Colonic mucosa (tissue), 4 donors: Measurements from ENCODE around the gene PREX1. TPM values are rescaled to one million over a fixed set of nuclear protein-coding genes. Genes with fewer than 3 reads are reported as not detected.

Experiments used
- DNase-seq: peaks from one replicate; pipeline ENCODE4 v3.0.0-alpha.2; 2020
- H3K27ac ChIP-seq: fragments of 200-600 bp; one replicate; pipeline ENCODE4 v1.8.0; 2021
- H3K27me3 ChIP-seq: fragments of 200-600 bp; one replicate; pipeline ENCODE4 v1.8.0; 2021
- H3K36me3 ChIP-seq: fragments of 200-600 bp; one replicate; pipeline ENCODE4 v1.8.0; 2021
- H3K4me1 ChIP-seq: fragments of 200-600 bp; one replicate; pipeline ENCODE4 v1.8.0; 2021; ENCODE audit warnings: mild to moderate bottlenecking
- H3K4me3 ChIP-seq: fragments of 200-600 bp; one replicate; pipeline ENCODE4 v1.8.0; 2021
- H3K9ac ChIP-seq, 2 donors: one replicate each; pipeline ENCODE4 v1.7.0; 2013; ENCODE audit warnings: control low read depth in 2 of 2, low read depth in 2 of 2, low read length in 2 of 2
- H3K9me3 ChIP-seq: fragments of 200-600 bp; one replicate; pipeline ENCODE4 v1.8.0; 2021
- intact Hi-C: fragments of 100-400 bp; cut with DNase I; formaldehyde crosslinking; loops from one replicate; pipeline ENCODE4 v1.14.1; 2022
- total RNA-seq, 2 donors: library from RNA; stranded (reverse); fragmentation: NEBNext Ultra II Directional in 1 of 2; extraction: Animal tissue kit (Norgen Biotek cat#: 25700) in 1 of 2; gene quantifications; one replicate each; pipeline ENCODE4 v1.2.1, GENCODE V29; 2021
- TF ChIP-seq, protein P1 (sequence below): fragments of 200-600 bp; IDR thresholded peaks from one replicate; pipeline ENCODE4 v1.8.0; 2022; ENCODE audit warnings: antibody characterized with exemption, mild to moderate bottlenecking
- donor health status: healthy.
- donor health status: DM: no; HTN: no; CAD: no.
- donor health status: DM: no; HTN: no; CAD: no.

The PREX1 gene
- total RNA-seq, 2 donors from 2014 or later, result 7.2 to 24.6 TPM

GRCh38 chr20:48662711-48663110, 165.1 kb downstream of the PREX1 start:
- DNase-seq, result no peak

DNA sequence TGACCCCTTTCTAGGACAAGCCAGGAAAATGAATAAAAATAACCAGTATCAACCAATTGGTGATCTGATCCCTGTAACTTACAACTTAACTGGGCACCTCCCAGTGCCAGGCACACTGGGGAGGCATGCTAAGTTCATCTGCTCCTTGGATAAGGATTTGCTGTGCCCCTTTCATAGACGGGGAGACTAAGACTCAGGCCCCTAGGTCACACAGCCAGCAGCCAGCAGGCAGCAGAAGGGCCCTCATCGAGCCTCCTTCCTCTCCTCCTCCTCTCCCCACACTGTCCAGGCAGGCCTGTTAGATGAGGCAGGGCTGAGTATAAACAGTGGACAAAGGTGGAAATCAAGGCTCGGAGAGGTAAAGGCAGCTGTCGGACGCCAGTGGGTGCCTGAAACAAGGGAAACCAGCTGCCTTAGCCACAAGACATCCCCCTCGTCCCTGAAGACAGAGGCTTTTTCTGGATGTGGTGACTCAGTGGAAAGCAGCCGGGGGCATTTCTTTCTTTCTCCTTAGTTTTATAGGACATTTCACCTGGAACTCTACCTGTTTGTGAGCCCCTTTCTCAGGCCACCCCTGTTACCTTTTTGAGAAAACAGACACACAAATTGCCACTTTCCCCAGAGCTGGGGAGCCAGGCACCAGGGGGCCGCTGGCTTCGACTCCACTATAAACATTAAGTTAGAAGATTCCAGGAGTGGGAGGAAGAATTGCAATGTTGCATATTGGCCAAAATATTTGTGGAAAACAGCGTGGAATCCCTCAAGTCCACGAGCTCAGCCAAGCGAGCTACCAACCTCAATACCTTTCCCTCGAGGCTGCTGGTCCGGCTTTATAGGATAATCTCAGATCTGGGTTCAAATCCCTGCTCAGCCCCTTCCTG, 166.0 kb downstream of the PREX1 start:
- DNase-seq, result no peak
- H3K36me3 ChIP-seq, result no peaks in the 10 kb centered on the region
- H3K27me3 ChIP-seq, result no peaks in the 10 kb centered on the region
- intact Hi-C loops, result no loop called here
- H3K9me3 ChIP-seq, result no peaks in the 10 kb centered on the region
- H3K9ac ChIP-seq, result no peak overlapping the region
- H3K4me1 ChIP-seq, result no peaks in the 10 kb centered on the region
- no peak overlapping the region for H3K4me3 ChIP-seq
- TF ChIP-seq, protein P1, sequence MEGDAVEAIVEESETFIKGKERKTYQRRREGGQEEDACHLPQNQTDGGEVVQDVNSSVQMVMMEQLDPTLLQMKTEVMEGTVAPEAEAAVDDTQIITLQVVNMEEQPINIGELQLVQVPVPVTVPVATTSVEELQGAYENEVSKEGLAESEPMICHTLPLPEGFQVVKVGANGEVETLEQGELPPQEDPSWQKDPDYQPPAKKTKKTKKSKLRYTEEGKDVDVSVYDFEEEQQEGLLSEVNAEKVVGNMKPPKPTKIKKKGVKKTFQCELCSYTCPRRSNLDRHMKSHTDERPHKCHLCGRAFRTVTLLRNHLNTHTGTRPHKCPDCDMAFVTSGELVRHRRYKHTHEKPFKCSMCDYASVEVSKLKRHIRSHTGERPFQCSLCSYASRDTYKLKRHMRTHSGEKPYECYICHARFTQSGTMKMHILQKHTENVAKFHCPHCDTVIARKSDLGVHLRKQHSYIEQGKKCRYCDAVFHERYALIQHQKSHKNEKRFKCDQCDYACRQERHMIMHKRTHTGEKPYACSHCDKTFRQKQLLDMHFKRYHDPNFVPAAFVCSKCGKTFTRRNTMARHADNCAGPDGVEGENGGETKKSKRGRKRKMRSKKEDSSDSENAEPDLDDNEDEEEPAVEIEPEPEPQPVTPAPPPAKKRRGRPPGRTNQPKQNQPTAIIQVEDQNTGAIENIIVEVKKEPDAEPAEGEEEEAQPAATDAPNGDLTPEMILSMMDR, result no peak
- H3K27ac ChIP-seq, result no peak overlapping the region

More at GRCh38 chr20:48662711-48663110, 165.1 kb downstream of the PREX1 start:
- TF ChIP-seq, protein P1, result no peak
- H3K36me3 ChIP-seq, result no peaks in the 10 kb centered on the region
- no peak overlapping the region for H3K9ac ChIP-seq
- no peaks in the 10 kb centered on the region for H3K27me3 ChIP-seq
- H3K4me1 ChIP-seq, result no peaks in the 10 kb centered on the region
- H3K27ac ChIP-seq, result no peak overlapping the region
- intact Hi-C loops, result no loop called here
- H3K9me3 ChIP-seq, result no peaks in the 10 kb centered on the region
- no peak overlapping the region for H3K4me3 ChIP-seq

DNA sequence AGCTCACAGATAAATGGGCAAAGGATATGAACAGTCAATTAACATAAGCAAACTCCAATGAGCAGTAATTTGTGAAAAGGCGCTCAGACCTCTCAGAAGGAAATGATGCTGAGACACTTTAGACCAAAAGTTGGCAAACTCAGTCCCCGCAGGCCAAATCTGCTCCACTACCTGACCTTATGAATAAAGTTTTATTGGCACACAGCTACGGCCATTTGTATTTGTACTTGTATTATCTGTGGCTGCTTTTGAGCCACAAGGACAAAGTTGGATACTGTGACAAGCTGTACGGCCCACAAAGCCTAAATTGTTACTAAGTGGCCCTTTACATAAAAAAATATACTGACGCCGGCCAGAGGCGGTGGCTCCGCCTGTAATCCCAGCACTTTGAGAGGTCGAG, 167.0 kb downstream of the PREX1 start:
- TF ChIP-seq, protein P1, result no peak
- H3K4me1 ChIP-seq, result no peaks in the 10 kb centered on the region
- H3K27ac ChIP-seq, result no peak overlapping the region
- H3K27me3 ChIP-seq, result no peaks in the 10 kb centered on the region
- H3K9me3 ChIP-seq, result no peaks in the 10 kb centered on the region
- no peak for DNase-seq
- no peak overlapping the region for H3K4me3 ChIP-seq
- intact Hi-C loops, result no loop called here
- H3K9ac ChIP-seq, result no peak overlapping the region
- H3K36me3 ChIP-seq, result no peaks in the 10 kb centered on the region

- Histone ChIP-seq H3K27ac (no peak overlapping the region), H3K36me3 (no peaks in the 10 kb centered on the region)
These were observed 167.9 kb downstream of the PREX1 start for GRCh38 chr20:48659858-48660257.

DNA sequence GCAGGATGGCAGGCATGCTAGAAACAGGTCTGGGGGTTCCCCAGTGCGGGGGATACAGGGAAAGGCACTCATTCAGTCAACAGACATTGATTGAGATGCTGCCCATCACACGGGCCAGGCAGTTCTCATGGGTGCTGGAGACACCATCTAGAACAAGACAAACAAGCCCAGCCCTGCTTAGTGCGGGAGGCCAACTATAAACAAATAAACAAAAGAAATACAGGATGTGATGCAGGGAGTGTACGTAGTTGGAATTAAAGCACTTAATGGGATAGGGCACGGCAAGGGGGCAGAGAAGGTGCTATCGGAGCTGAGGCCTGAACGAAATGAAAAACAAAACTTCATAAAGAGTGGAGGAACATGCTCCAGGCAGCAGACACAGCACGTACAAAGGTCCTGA, 169.3 kb downstream of the PREX1 start:
- H3K9ac ChIP-seq, result no peak overlapping the region
- H3K4me3 ChIP-seq, result no peak overlapping the region
- DNase-seq, result no peak
- H3K36me3 ChIP-seq, result no peaks in the 10 kb centered on the region
- intact Hi-C loops, result no loop called here
- TF ChIP-seq, protein P1, result no peak
- no peak overlapping the region for H3K27ac ChIP-seq
- no peaks in the 10 kb centered on the region for H3K9me3 ChIP-seq
- no peaks in the 10 kb centered on the region for H3K27me3 ChIP-seq
- no peaks in the 10 kb centered on the region for H3K4me1 ChIP-seq

More at GRCh38 chr20:48659858-48660257, 167.9 kb downstream of the PREX1 start:
- Histone ChIP-seq H3K9ac (no peak overlapping the region), H3K9me3 (no peaks in the 10 kb centered on the region), H3K4me1 (no peaks in the 10 kb centered on the region), H3K27me3 (no peaks in the 10 kb centered on the region), H3K4me3 (no peak overlapping the region)
- no peak for DNase-seq
- TF ChIP-seq, protein P1, result no peak
- intact Hi-C loops, result no loop called here
